Loucy (cell line): ENCODE data around the gene ANGPT4.
A peak's percentile ranks its signal among the peaks of the same experiment; 100 is the strongest.

ENCODE experiments used
- H2AFZ ChIP-seq: fragments of 200-600 bp; sonication (generic); 2 replicates; pipeline ENCODE4 v1.6.0; 2016; ENCODE audit warnings: antibody characterized with exemption, mild to moderate bottlenecking, low read length, moderate library complexity
- H3F3A ChIP-seq: fragments of 200-600 bp; 2 replicates; pipeline ENCODE4 v1.6.0; 2016; ENCODE audit warnings: antibody characterized with exemption, low read depth, mild to moderate bottlenecking
- H3K27me3 ChIP-seq: fragments of 200-600 bp; sonication (generic); 2 replicates; pipeline ENCODE4 v1.6.1; 2014; ENCODE audit warnings: low read length, mild to moderate bottlenecking; ENCODE audit not compliant: insufficient read depth, poor library complexity, severe bottlenecking
- H3K36me3 ChIP-seq: fragments of 200-600 bp; sonication (generic); 2 replicates; pipeline ENCODE4 v1.6.1; 2016; ENCODE audit warnings: low read length; ENCODE audit not compliant: insufficient read depth
- H3K4me1 ChIP-seq: fragments of 200-600 bp; sonication (generic); 2 replicates; pipeline ENCODE4 v1.5.1; 2014; ENCODE audit warnings: low read length, mild to moderate bottlenecking; ENCODE audit not compliant: insufficient read depth, poor library complexity, severe bottlenecking
- H3K4me2 ChIP-seq: fragments of 200-600 bp; sonication (generic); 2 replicates; pipeline ENCODE4 v1.6.0; 2014; ENCODE audit warnings: antibody characterized with exemption, low read length, low read depth, mild to moderate bottlenecking; ENCODE audit not compliant: poor library complexity, severe bottlenecking
- H3K4me3 ChIP-seq: fragments of 200-600 bp; sonication (generic); 2 replicates; pipeline ENCODE4 v1.5.1; 2014; ENCODE audit warnings: low read length, mild to moderate bottlenecking, mixed read lengths; ENCODE audit not compliant: poor library complexity, severe bottlenecking
- H3K79me2 ChIP-seq: fragments of 200-600 bp; sonication (generic); 2 replicates; pipeline ENCODE4 v1.6.1; 2014; ENCODE audit warnings: low read length; ENCODE audit not compliant: insufficient read depth
- H3K9ac ChIP-seq: fragments of 200-600 bp; sonication (generic); 2 replicates; pipeline ENCODE4 v1.6.0; 2014; ENCODE audit warnings: mild to moderate bottlenecking, low read depth, low read length, moderate library complexity; ENCODE audit not compliant: poor library complexity, severe bottlenecking
- H3K9me2 ChIP-seq: fragments of 200-600 bp; sonication (generic); replicated peaks from 2 replicates; pipeline ENCODE4 v1.6.1; 2016; ENCODE audit warnings: low read depth, low read length, mixed read lengths
- H3K9me3 ChIP-seq: fragments of 200-600 bp; sonication (generic); 2 replicates; pipeline ENCODE4 v1.6.1; 2014; ENCODE audit warnings: mild to moderate bottlenecking, antibody characterized with exemption, low read length, low read depth; ENCODE audit not compliant: insufficient read depth
- H4K20me1 ChIP-seq: fragments of 200-600 bp; sonication (generic); 2 replicates; pipeline ENCODE4 v1.6.0; 2014; ENCODE audit warnings: antibody characterized with exemption, low read length, mild to moderate bottlenecking; ENCODE audit not compliant: insufficient read depth, poor library complexity, severe bottlenecking
- EZH2phosphoT487 ChIP-seq: fragments of 200-600 bp; IDR thresholded peaks from 2 replicates; pipeline ENCODE4 v1.6.1; 2018; ENCODE audit warnings: antibody characterized with exemption, mild to moderate bottlenecking, moderate library complexity, borderline replicate concordance
- TF ChIP-seq, protein P1 (sequence below): fragments of 200-600 bp; sonication (generic); conservative IDR thresholded peaks from 2 replicates; pipeline ENCODE4 v1.5.1; 2014; ENCODE audit warnings: mild to moderate bottlenecking, antibody characterized with exemption, low read length

Gene ANGPT4

DNA sequence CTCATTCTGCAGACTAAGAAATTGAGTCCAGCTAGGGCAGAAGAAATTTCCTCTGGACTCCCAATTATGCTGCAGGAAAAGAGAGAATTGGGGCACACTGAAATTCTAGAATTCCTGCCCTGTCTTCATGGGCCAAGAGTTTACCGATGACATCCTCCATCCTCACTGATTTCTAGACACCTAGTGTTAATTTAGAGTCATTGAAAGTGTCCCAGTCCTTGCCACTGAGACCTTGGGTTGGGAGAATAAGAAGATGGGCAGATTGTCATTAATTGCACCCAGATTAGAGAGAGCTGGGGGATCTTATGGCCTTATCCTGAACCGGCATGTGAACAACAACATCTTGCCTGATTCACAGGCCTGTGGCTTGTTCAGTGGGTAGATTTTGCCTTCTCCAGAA is 29.0 kb downstream of the ANGPT4 start:
- H3K27me3 ChIP-seq: no peaks in the 10 kb centered on the region
- H3K4me3 ChIP-seq: no peak overlapping the region
- no peak overlapping the region for H2AFZ ChIP-seq
- no peak overlapping the region for H3K9ac ChIP-seq
- no peak for TF ChIP-seq EZH2phosphoT487
- TF ChIP-seq, protein P1, sequence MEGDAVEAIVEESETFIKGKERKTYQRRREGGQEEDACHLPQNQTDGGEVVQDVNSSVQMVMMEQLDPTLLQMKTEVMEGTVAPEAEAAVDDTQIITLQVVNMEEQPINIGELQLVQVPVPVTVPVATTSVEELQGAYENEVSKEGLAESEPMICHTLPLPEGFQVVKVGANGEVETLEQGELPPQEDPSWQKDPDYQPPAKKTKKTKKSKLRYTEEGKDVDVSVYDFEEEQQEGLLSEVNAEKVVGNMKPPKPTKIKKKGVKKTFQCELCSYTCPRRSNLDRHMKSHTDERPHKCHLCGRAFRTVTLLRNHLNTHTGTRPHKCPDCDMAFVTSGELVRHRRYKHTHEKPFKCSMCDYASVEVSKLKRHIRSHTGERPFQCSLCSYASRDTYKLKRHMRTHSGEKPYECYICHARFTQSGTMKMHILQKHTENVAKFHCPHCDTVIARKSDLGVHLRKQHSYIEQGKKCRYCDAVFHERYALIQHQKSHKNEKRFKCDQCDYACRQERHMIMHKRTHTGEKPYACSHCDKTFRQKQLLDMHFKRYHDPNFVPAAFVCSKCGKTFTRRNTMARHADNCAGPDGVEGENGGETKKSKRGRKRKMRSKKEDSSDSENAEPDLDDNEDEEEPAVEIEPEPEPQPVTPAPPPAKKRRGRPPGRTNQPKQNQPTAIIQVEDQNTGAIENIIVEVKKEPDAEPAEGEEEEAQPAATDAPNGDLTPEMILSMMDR: peak; percentile 20; the same call in 1 of the 2 replicates
- H3K36me3 ChIP-seq: no peaks in the 10 kb centered on the region
- no peaks in the 10 kb centered on the region for H4K20me1 ChIP-seq
- H3K79me2 ChIP-seq: no peaks in the 10 kb centered on the region
- no peaks in the 10 kb centered on the region for H3K9me3 ChIP-seq
- H3K4me2 ChIP-seq: no peak overlapping the region
- H3F3A ChIP-seq: no peaks in the 10 kb centered on the region
- no peaks in the 10 kb centered on the region for H3K9me2 ChIP-seq
- peaks cover 8% of the 10 kb centered on the region for H3K4me1 ChIP-seq

DNA sequence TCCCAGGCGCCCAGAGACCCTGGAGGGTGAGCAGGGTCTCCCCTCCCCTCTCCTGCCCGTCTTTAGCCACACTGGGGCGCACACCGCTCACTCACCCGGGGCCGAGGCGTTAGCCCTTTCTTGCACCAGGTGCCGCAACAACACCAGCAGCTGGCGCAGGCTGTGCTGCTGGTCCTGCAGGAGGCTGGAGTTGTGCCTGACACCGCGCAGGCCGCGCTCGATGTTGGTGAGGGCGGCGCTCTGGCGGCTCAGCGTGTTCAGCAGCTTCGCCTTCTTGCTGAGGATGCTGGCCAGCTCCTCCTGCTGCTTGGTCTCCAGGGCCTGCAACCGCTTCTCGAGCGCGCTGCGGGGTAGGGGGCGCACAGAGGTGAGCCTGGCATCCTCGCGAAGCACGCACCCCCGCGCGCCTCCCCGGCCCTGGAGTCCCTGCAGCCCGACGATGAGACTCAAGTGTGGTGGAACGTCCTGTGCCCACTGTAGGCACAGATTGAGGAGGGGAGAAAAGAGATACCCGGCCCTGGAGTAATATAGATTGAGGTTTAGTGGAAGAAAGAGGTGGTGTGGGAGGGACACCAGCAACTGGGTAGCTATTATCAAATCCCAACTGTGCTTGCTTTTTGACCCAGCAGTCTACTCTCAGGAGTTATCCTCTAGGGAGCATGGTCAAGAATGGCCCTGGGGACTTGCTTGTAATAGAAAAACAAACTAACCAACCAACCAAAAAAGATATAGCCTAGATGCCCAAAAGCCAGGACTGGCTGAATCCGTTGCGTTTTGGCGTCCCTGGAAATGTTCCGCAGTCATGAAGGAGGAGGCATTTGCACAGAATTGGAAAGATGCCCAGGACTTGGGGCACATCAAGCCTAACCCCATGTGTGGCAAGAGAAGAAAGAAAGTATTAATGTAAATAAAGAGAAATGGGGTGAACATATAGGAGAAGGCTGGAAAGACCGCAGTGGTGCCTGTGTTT is 30.9 kb downstream of the ANGPT4 start:
- H3F3A ChIP-seq: no peaks in the 10 kb centered on the region
- no peaks in the 10 kb centered on the region for H3K4me1 ChIP-seq
- H3K9me3 ChIP-seq: no peaks in the 10 kb centered on the region
- H3K36me3 ChIP-seq: no peaks in the 10 kb centered on the region
- H3K79me2 ChIP-seq: no peaks in the 10 kb centered on the region
- H3K9ac ChIP-seq: no peak overlapping the region
- H4K20me1 ChIP-seq: no peaks in the 10 kb centered on the region
- H3K27me3 ChIP-seq: no peaks in the 10 kb centered on the region
- TF ChIP-seq, protein P1: no peak
- no peak for TF ChIP-seq EZH2phosphoT487
- no peak overlapping the region for H2AFZ ChIP-seq
- no peak overlapping the region for H3K4me3 ChIP-seq
- H3K9me2 ChIP-seq: no peaks in the 10 kb centered on the region
- no peak overlapping the region for H3K4me2 ChIP-seq

- Histone ChIP-seq H3K79me2 (no peaks in the 10 kb centered on the region), H3K4me1 (no peaks in the 10 kb centered on the region), H3K9me3 (no peaks in the 10 kb centered on the region), H3F3A (no peaks in the 10 kb centered on the region), H4K20me1 (no peaks in the 10 kb centered on the region), H3K4me3 (no peak overlapping the region), H2AFZ (no peak overlapping the region), H3K36me3 (no peaks in the 10 kb centered on the region), H3K27me3 (no peaks in the 10 kb centered on the region), H3K9ac (no peak overlapping the region), H3K9me2 (no peaks in the 10 kb centered on the region), H3K4me2 (no peak overlapping the region)
- TF ChIP-seq EZH2phosphoT487: no peak
- TF ChIP-seq, protein P1: no peak
Measured at GRCh38 chr20:881783-882144, 34.4 kb downstream of the ANGPT4 start.
